H9 (cell line): ENCODE results near the gene WDR48. TPM values are rescaled to one million over a fixed set of nuclear protein-coding genes. Genes with fewer than 3 reads are reported as not detected.

Source experiments
- DNase-seq: peaks from one replicate; pipeline ENCODE4 v3.0.0-alpha.2; 2017
- H2AFZ ChIP-seq: one replicate; pipeline ENCODE4 v1.6.1; 2013; ENCODE audit warnings: mild to moderate bottlenecking, low read length, control low read depth, moderate library complexity
- H2AK5ac ChIP-seq: 2 replicates; pipeline ENCODE4 v1.6.1; 2013; ENCODE audit warnings: low read length, control low read depth, mixed read lengths; ENCODE audit not compliant: insufficient read length
- H2BK120ac ChIP-seq: one replicate; pipeline ENCODE4 v1.6.1; 2013; ENCODE audit warnings: low read depth, mild to moderate bottlenecking, low read length, control low read depth, inconsistent platforms; ENCODE audit not compliant: poor library complexity, severe bottlenecking
- H2BK12ac ChIP-seq: 2 replicates; pipeline ENCODE4 v1.6.1; 2013; ENCODE audit warnings: low read length, control low read depth, mixed read lengths, low read depth; ENCODE audit not compliant: insufficient read length
- H2BK15ac ChIP-seq: 2 replicates; pipeline ENCODE4 v1.6.1; 2013; ENCODE audit warnings: low read depth, low read length, control low read depth
- H2BK20ac ChIP-seq: one replicate; pipeline ENCODE4 v1.6.1; 2013; ENCODE audit warnings: low read depth, mild to moderate bottlenecking, low read length, control low read depth, inconsistent platforms; ENCODE audit not compliant: poor library complexity, severe bottlenecking
- H2BK5ac ChIP-seq: 2 replicates; pipeline ENCODE4 v1.6.1; 2013; ENCODE audit warnings: low read length, control low read depth, mixed read lengths; ENCODE audit not compliant: insufficient read length
- H3K14ac ChIP-seq: 2 replicates; pipeline ENCODE4 v1.6.1; 2013; ENCODE audit warnings: low read length, control low read depth; ENCODE audit not compliant: insufficient read depth
- H3K18ac ChIP-seq: 2 replicates; pipeline ENCODE4 v1.6.1; 2013; ENCODE audit warnings: low read depth, mild to moderate bottlenecking, mixed read lengths, low read length, control low read depth; ENCODE audit not compliant: insufficient read length
- H3K23ac ChIP-seq: 2 replicates; pipeline ENCODE4 v1.6.1; 2013; ENCODE audit warnings: low read length, control low read depth, mixed read lengths, low read depth; ENCODE audit not compliant: insufficient read length
- H3K23me2 ChIP-seq: 2 replicates; pipeline ENCODE4 v1.6.1; 2013; ENCODE audit warnings: low read depth, mild to moderate bottlenecking, mixed read lengths, low read length, control low read depth; ENCODE audit not compliant: insufficient read length, poor library complexity, severe bottlenecking
- H3K27ac ChIP-seq: 2 replicates; pipeline ENCODE4 v1.5.1; 2013; ENCODE audit warnings: low read length, control low read depth, mixed read lengths, low read depth; ENCODE audit not compliant: insufficient read length
- H3K27me3 ChIP-seq: 2 replicates; pipeline ENCODE4 v1.6.1; 2013; ENCODE audit warnings: low read length, control low read depth, inconsistent platforms; ENCODE audit not compliant: insufficient read depth
- H3K4ac ChIP-seq: 2 replicates; pipeline ENCODE4 v1.6.1; 2013; ENCODE audit warnings: low read depth, mild to moderate bottlenecking, control low read depth, inconsistent platforms, low read length, moderate library complexity
- H3K4me1 ChIP-seq: 2 replicates; pipeline ENCODE4 v1.6.1; 2013; ENCODE audit warnings: low read length, control low read depth, inconsistent platforms; ENCODE audit not compliant: insufficient read depth
- H3K4me2 ChIP-seq: 2 replicates; pipeline ENCODE4 v1.6.1; 2013; ENCODE audit warnings: low read length, control low read depth, mixed read lengths; ENCODE audit not compliant: insufficient read length, insufficient read depth
- H3K56ac ChIP-seq: 2 replicates; pipeline ENCODE4 v1.6.1; 2013; ENCODE audit warnings: low read depth, mild to moderate bottlenecking, mixed read lengths, low read length, control low read depth; ENCODE audit not compliant: insufficient read length
- H3K79me1 ChIP-seq: 2 replicates; pipeline ENCODE4 v1.6.1; 2013; ENCODE audit warnings: low read depth, mild to moderate bottlenecking, moderate library complexity, low read length, control low read depth, inconsistent platforms; ENCODE audit not compliant: insufficient read depth, poor library complexity, severe bottlenecking
- H3K79me2 ChIP-seq: 2 replicates; pipeline ENCODE4 v1.6.1; 2013; ENCODE audit warnings: low read length, control low read depth, inconsistent platforms; ENCODE audit not compliant: insufficient read depth
- H3K9ac ChIP-seq: 2 replicates; pipeline ENCODE4 v1.6.1; 2013; ENCODE audit warnings: low read length, control low read depth, mixed read lengths; ENCODE audit not compliant: insufficient read length; ENCODE audit errors: extremely low read depth
- H3K9me3 ChIP-seq: one replicate; pipeline ENCODE4 v1.6.1; 2013; ENCODE audit warnings: low read depth, low read length, inconsistent platforms; ENCODE audit not compliant: control insufficient read depth
- H3T11ph ChIP-seq: one replicate; pipeline ENCODE4 v1.6.1; 2013; ENCODE audit warnings: mild to moderate bottlenecking, low read length, control low read depth, inconsistent platforms
- H4K20me1 ChIP-seq: one replicate; pipeline ENCODE4 v1.6.1; 2013; ENCODE audit not compliant: control insufficient read depth, insufficient read length, insufficient read depth
- H4K5ac ChIP-seq: 2 replicates; pipeline ENCODE4 v1.6.1; 2013; ENCODE audit warnings: low read depth, mild to moderate bottlenecking, mixed read lengths, low read length, control low read depth; ENCODE audit not compliant: insufficient read length
- H4K8ac ChIP-seq: replicated peaks from 2 replicates; pipeline ENCODE4 v1.6.1; 2013; ENCODE audit warnings: low read length, control low read depth, mixed read lengths, low read depth; ENCODE audit not compliant: insufficient read length
- H4K91ac ChIP-seq: 2 replicates; pipeline ENCODE4 v1.6.1; 2013; ENCODE audit warnings: low read depth, mild to moderate bottlenecking, moderate library complexity, mixed read lengths, low read length, control low read depth; ENCODE audit not compliant: insufficient read length
- H3K27ac Mint-ChIP-seq, 3 experiments: 2 replicates in 2 of 3; 3 replicates in 1 of 3; pipeline ENCODE4 v1.8.0; 2020 to 2021; ENCODE audit warnings: mixed read lengths in 3 of 3, mild to moderate bottlenecking in 1 of 3, moderate library complexity in 1 of 3
- H3K27me3 Mint-ChIP-seq: 2 replicates; pipeline ENCODE4 v1.8.0; 2021; ENCODE audit warnings: low read depth, mild to moderate bottlenecking, moderate library complexity, mixed read lengths
- H3K36me3 Mint-ChIP-seq, 3 experiments: 2 replicates in 2 of 3; 3 replicates in 1 of 3; pipeline ENCODE4 v1.8.0; 2020 to 2021; ENCODE audit warnings: low read depth in 3 of 3, mixed read lengths in 3 of 3; ENCODE audit not compliant: insufficient read depth in 1 of 3
- H3K4me1 Mint-ChIP-seq, 2 experiments: 2 replicates each; pipeline ENCODE4 v1.8.0; 2020; ENCODE audit warnings: mixed read lengths in 2 of 2
- H3K4me3 Mint-ChIP-seq, 2 experiments: 2 replicates in 1 of 2; 3 replicates in 1 of 2; pipeline ENCODE4 v1.8.0; 2020 to 2021; ENCODE audit warnings: mild to moderate bottlenecking in 2 of 2, mixed read lengths in 2 of 2, moderate library complexity in 1 of 2
- H3K9me3 Mint-ChIP-seq, 2 experiments: 2 replicates in 1 of 2; 3 replicates in 1 of 2; pipeline ENCODE4 v1.8.0; 2020; ENCODE audit warnings: mild to moderate bottlenecking in 2 of 2, mixed read lengths in 2 of 2, moderate library complexity in 1 of 2
- CTCF ChIP-seq: fragments of 200-600 bp; sonication (generic); conservative IDR thresholded peaks from 3 replicates; pipeline ENCODE4 v1.8.0; 2021; ENCODE audit warnings: antibody characterized with exemption, mild to moderate bottlenecking
- WGBS: extraction: QIAGEN DNeasy Blood & Tissue Kit; methylation state at CpG from one replicate; pipeline ENCODE4 v1.1.7; 2013; ENCODE audit warnings: missing lambda C conversion rate, low lambda C conversion rate, mixed read lengths; ENCODE audit not compliant: insufficient read length; ENCODE audit errors: extremely low coverage; 5-methylcytosine and 5-hydroxymethylcytosine counted together
- total RNA-seq: library from RNA; stranded (reverse); gene quantifications from 2 replicates; pipeline ENCODE4 v1.2.1, GENCODE V29; 2021

WDR48 gene
- total RNA-seq, 1 experiment from 2014 or later = 52.7 TPM

GRCh38 chr3:39122813-39123212 is 71.0 kb downstream of the WDR48 start:
- H3K27me3 ChIP-seq = no peaks in the 10 kb centered on the region
- H2BK12ac ChIP-seq = no peak overlapping the region
- no peaks in the 10 kb centered on the region for H3K79me1 ChIP-seq
- H2AK5ac ChIP-seq = no peak overlapping the region
- Mint-ChIP-seq H3K9me3 (no peaks in the 10 kb centered on the region), H3K4me3 (no peak overlapping the region), H3K4me1 (peaks cover 10% of the 10 kb centered on the region in 2 experiments), H3K27ac (no peak overlapping the region; a peak in 1 of 7 replicates), H3K36me3 (no peaks in the 10 kb centered on the region), H3K27me3 (peaks cover 1% of the 10 kb centered on the region; the same call in 1 of the 2 replicates)
- no peak overlapping the region for H3K23ac ChIP-seq
- no peak overlapping the region for H2BK20ac ChIP-seq
- H3K9me3 ChIP-seq = no peaks in the 10 kb centered on the region
- no peak overlapping the region for H4K8ac ChIP-seq
- H2BK15ac ChIP-seq = no peak overlapping the region
- H3K14ac ChIP-seq = peak overlapping the region; percentile 27; the same call in 1 of the 2 replicates
- no peak overlapping the region for H3K56ac ChIP-seq
- no peak overlapping the region for H4K5ac ChIP-seq
- no peak for TF ChIP-seq CTCF
- H3K4ac ChIP-seq = no peak overlapping the region
- peaks cover 4% of the 10 kb centered on the region for H4K20me1 ChIP-seq
- no peaks in the 10 kb centered on the region; the same call in 1 of the 2 replicates for H3K4me1 ChIP-seq
- no CpG with 5 or more reads among the region's 1 CpG for WGBS
- no peak overlapping the region for H3T11ph ChIP-seq
- H3K79me2 ChIP-seq = no peaks in the 10 kb centered on the region
- no peak overlapping the region for H2BK5ac ChIP-seq
- no peak overlapping the region for H3K18ac ChIP-seq
- no peak overlapping the region for H3K27ac ChIP-seq
- DNase-seq = no peak
- no peaks in the 10 kb centered on the region for H3K23me2 ChIP-seq
- H2BK120ac ChIP-seq = no peak overlapping the region
- no peak overlapping the region for H3K9ac ChIP-seq
- H2AFZ ChIP-seq = no peak overlapping the region
- no peak overlapping the region for H3K4me2 ChIP-seq
- no peak overlapping the region for H4K91ac ChIP-seq
